ENCODE results near the gene UCK2.

DNA sequence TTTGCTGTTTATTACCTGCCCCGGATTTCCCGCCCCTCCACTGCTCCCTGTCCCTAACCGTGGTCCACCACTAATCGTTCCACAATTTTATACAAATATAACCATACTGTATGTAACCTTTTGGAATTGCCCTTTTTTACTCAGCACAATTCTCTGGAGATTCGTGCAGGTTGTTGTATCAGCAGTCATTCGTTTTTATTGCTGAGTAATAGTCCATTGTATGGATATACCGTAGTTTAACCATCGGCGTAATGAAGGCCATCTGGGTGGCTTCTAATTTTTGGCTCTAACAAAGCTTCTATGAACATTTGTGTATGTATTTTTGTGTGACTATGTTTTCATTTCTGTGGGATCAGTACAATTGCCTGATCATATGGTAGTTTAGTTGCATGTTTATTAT, 50.0 kb downstream of the UCK2 start:
- no peak for TF ChIP-seq NFRKB (IDR thresholded peaks at IDR 0.05)
- no peak for TF ChIP-seq CTBP1 (IDR thresholded peaks at IDR 0.05; ENCODE audit: borderline replicate concordance)
- no peak for TF ChIP-seq ZNF384 (IDR thresholded peaks at IDR 0.05)
- TF ChIP-seq SP1 (IDR thresholded peaks at IDR 0.05): no peak
- no peak for TF ChIP-seq FOXK2 (IDR thresholded peaks at IDR 0.05)
- no peak for TF ChIP-seq SUZ12 (IDR thresholded peaks at IDR 0.05)
- no peak for TF ChIP-seq BHLHE40 (IDR thresholded peaks at IDR 0.05; ENCODE audit: borderline replicate concordance)

Data from HEK293T (cell line).